A549 (cell line): ENCODE results near the gene SHE. TPM values are rescaled to one million over a fixed set of nuclear protein-coding genes. Genes with fewer than 3 reads are reported as not detected.

ENCODE experiments used
- ATAC-seq, 2 experiments: fragments of 200-7000 bp in 1 of 2; fragments of >200 bp in 1 of 2; cut with Nextera tagmentation in 1 of 2; cut with Tn5 transposase in 1 of 2; 3 replicates each; pipeline versions ENCODE4 v1.8.0 to v1.9.1; 2018 to 2020; ENCODE audit warnings: mild to moderate bottlenecking in 1 of 2, moderate library complexity in 1 of 2
- CTCF ChIA-PET: fragments of 300-600 bp; sonication (Branson Sonifier 250); formaldehyde crosslinking; extraction: SDS; loops from one replicate; lab custom pipeline; 2021; ENCODE audit warnings: antibody characterized with exemption, inconsistent platforms; lab: Yijun Ruan, JAX
- POLR2A ChIA-PET: fragments of 350-600 bp; formaldehyde crosslinking; extraction: SDS; loops from one replicate; lab custom pipeline; 2021; ENCODE audit warnings: antibody characterized with exemption, inconsistent platforms; lab: Yijun Ruan, JAX
- DNase-seq, 2 experiments: peaks; one replicate each; pipeline versions ENCODE4 v3.0.0 to v3.0.0-alpha.2; 2011 to 2016; ENCODE audit warnings: low read depth in 1 of 2, low spot score in 1 of 2
- FAIRE-seq: peaks from 2 replicates; lab custom pipeline; 2011; peaks lifted over from hg19 to GRCh38; lab: Jason Lieb, UNC
- H3K27ac ChIP-seq, 2 experiments: fragments of >200 bp; sonication (Bioruptor Twin); formaldehyde crosslinking; 3 replicates each; pipeline ENCODE4 v1.5.1; 2016 to 2017
- H3K4me1 ChIP-seq: fragments of >200 bp; sonication (Bioruptor Twin); formaldehyde crosslinking; 3 replicates; pipeline ENCODE4 v1.6.1; 2016
- H3K4me2 ChIP-seq: fragments of >200 bp; sonication (Bioruptor Twin); formaldehyde crosslinking; 3 replicates; pipeline ENCODE4 v1.6.1; 2016
- H3K4me3 ChIP-seq: fragments of >200 bp; sonication (Bioruptor Twin); formaldehyde crosslinking; 3 replicates; pipeline ENCODE4 v1.5.1; 2016
- H3K9me3 ChIP-seq: fragments of >200 bp; sonication (Bioruptor Twin); formaldehyde crosslinking; 3 replicates; pipeline ENCODE4 v1.6.1; 2016
- BHLHE40 ChIP-seq: IDR thresholded peaks from 2 replicates; pipeline ENCODE4 v1.6.1; 2012; ENCODE audit warnings: low read depth, low read length, inconsistent platforms
- ELK1 ChIP-seq: fragments of 150-350 bp; IDR thresholded peaks from 2 replicates; pipeline ENCODE4 v1.6.1; 2014; ENCODE audit warnings: low read depth, mild to moderate bottlenecking, low read length
- EP300 ChIP-seq, 2 experiments: fragments of >200 bp; sonication (Bioruptor Twin); formaldehyde crosslinking; IDR thresholded peaks; 2 replicates in 1 of 2; 3 replicates in 1 of 2; pipeline ENCODE4 v1.6.1; 2016 to 2017
- ESRRA ChIP-seq: fragments of 150-350 bp; IDR thresholded peaks from 2 replicates; pipeline ENCODE4 v1.6.1; 2014; ENCODE audit warnings: mild to moderate bottlenecking, low read length, borderline replicate concordance
- FOXS1 ChIP-seq: fragments of 250-450 bp; sonication (Bioruptor Pico); IDR thresholded peaks from 2 replicates; pipeline ENCODE4 v1.5.0; 2020; ENCODE audit warnings: mild to moderate bottlenecking, moderate library complexity
- HDAC2 ChIP-seq: fragments of 200-600 bp; sonication (generic); IDR thresholded peaks from 2 replicates; pipeline ENCODE4 v1.6.1; 2016
- HOXB5 ChIP-seq: fragments of 250-450 bp; sonication (Bioruptor Pico); IDR thresholded peaks from 2 replicates; pipeline ENCODE4 v1.5.0; 2020; ENCODE audit warnings: mild to moderate bottlenecking, moderate library complexity
- KDM1A ChIP-seq: fragments of 200-600 bp; sonication (generic); IDR thresholded peaks from 2 replicates; pipeline ENCODE4 v1.6.1; 2016; ENCODE audit warnings: low read depth, mild to moderate bottlenecking
- POLR2AphosphoS2 ChIP-seq: conservative IDR thresholded peaks from 2 replicates; pipeline ENCODE4 v1.6.1; 2012; ENCODE audit warnings: low read length, improper control_type of control experiment, inconsistent platforms
- SMC3 ChIP-seq: fragments of >200 bp; sonication (Bioruptor Twin); formaldehyde crosslinking; IDR thresholded peaks from 3 replicates; pipeline ENCODE4 v1.6.1; 2018; ENCODE audit warnings: inconsistent platforms
- WGBS: methylation state at CpG from one replicate; pipeline ENCODE4 v1.1.6; 2017; ENCODE audit errors: missing lambda C conversion rate; 5-methylcytosine and 5-hydroxymethylcytosine counted together
- polyA plus RNA-seq, 4 experiments: library from polyadenylated mRNA; depleted of rRNA in 3 of 4; stranded (reverse); fragments of >200 nt; fragmentation: RNase III in 1 of 4; extraction: RNeasy Plus Mini Kit Qiagen cat#74134 plus additional on column Dnase treatment in 1 of 4; gene quantifications; 2 replicates in 3 of 4; 3 replicates in 1 of 4; pipeline ENCODE4 v1.2.3, GENCODE V29; 2011 to 2017
- TF ChIP-seq, protein P1 (sequence below): fragments of 250-450 bp; sonication (Bioruptor Pico); IDR thresholded peaks from 2 replicates; pipeline ENCODE4 v1.5.0; 2020; ENCODE audit warnings: low read depth, mild to moderate bottlenecking, moderate library complexity
- TF ChIP-seq, protein P2 (sequence below): fragments of >200 bp; sonication (Bioruptor Twin); formaldehyde crosslinking; IDR thresholded peaks from 3 replicates; pipeline ENCODE4 v1.5.1; 2016
- TF ChIP-seq, protein P3 (sequence below): fragments of 250-450 bp; sonication (Bioruptor Pico); IDR thresholded peaks from 2 replicates; pipeline ENCODE4 v1.5.0; 2021; ENCODE audit warnings: mild to moderate bottlenecking, moderate library complexity, borderline replicate concordance

Gene SHE
- polyA plus RNA-seq, 2 of the 4 experiments (the other 2 are of a cell fraction), result 0.03 TPM; not detected in 1

DNA sequence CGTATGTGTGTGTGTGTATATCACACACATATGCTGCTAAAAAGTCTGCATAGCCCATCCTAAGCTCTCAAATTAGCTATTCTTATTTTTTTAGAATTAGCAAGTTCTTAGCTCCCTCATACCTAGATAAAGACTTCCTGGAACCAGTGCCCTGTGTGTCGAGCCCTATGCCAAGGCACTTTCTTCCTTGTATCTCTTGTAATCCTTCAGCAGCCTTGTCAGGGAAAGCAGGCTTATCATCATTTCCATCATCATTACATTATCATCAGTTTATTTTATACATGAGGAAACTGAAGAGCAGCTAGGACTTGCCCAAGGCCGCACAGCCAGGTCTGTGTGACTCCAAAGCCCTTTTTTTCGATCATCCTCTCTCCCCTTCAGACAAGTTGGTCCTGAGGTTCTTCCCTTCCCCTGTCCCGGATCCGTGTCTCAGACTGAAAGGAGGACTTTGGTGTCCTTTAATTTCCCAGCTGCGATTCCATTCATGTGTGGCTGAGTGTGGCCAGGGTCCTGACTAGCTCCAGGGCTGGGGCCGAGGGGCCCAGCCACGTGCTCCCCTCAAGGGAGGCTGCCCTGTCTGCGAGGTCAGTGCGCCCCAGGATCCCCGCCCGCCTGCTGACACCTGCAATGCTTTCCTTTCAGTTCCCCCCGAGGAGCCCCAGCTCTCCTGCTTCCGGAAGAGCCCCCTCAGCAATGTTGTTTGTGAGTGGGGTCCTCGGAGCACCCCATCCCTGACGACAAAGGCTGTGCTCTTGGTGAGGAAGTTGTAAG is 72.2 kb downstream of the SHE start:
- ChIA-PET CTCF (interaction anchor here (0.8 to 3.2 kb wide), 8 partner anchors 10 to 104 kb away, joined by 3 to 13 read pairs (median 4); partner anchors contain the start of gene IL6R), POLR2A (no interaction called here)
- Histone ChIP-seq H3K4me2 (no peak overlapping the region), H3K4me3 (no peak overlapping the region), H3K9me3 (no peaks in the 10 kb centered on the region), H3K27ac (no peak overlapping the region), H3K4me1 (peaks cover 33% of the 10 kb centered on the region)
- DNase-seq, result no peak
- 92% methylated on average over 13 of the region's 17 CpGs for WGBS
- ATAC-seq, result no peak
- FAIRE-seq, result no peak
- no peak for TF ChIP-seq SMC3
- no peak for TF ChIP-seq ESRRA
- TF ChIP-seq, protein P1, sequence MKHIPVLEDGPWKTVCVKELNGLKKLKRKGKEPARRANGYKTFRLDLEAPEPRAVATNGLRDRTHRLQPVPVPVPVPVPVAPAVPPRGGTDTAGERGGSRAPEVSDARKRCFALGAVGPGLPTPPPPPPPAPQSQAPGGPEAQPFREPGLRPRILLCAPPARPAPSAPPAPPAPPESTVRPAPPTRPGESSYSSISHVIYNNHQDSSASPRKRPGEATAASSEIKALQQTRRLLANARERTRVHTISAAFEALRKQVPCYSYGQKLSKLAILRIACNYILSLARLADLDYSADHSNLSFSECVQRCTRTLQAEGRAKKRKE (CRISPR knock-in tag), result no peak
- no peak for TF ChIP-seq HDAC2
- TF ChIP-seq FOXS1 (CRISPR knock-in tag), result no peak
- TF ChIP-seq, protein P2, sequence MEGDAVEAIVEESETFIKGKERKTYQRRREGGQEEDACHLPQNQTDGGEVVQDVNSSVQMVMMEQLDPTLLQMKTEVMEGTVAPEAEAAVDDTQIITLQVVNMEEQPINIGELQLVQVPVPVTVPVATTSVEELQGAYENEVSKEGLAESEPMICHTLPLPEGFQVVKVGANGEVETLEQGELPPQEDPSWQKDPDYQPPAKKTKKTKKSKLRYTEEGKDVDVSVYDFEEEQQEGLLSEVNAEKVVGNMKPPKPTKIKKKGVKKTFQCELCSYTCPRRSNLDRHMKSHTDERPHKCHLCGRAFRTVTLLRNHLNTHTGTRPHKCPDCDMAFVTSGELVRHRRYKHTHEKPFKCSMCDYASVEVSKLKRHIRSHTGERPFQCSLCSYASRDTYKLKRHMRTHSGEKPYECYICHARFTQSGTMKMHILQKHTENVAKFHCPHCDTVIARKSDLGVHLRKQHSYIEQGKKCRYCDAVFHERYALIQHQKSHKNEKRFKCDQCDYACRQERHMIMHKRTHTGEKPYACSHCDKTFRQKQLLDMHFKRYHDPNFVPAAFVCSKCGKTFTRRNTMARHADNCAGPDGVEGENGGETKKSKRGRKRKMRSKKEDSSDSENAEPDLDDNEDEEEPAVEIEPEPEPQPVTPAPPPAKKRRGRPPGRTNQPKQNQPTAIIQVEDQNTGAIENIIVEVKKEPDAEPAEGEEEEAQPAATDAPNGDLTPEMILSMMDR, result no peak
- no peak for TF ChIP-seq POLR2AphosphoS2
- TF ChIP-seq ELK1, result no peak
- TF ChIP-seq EP300 (IDR thresholded peaks at IDR 0.05), result no peak
- no peak for TF ChIP-seq KDM1A
- TF ChIP-seq, protein P3, sequence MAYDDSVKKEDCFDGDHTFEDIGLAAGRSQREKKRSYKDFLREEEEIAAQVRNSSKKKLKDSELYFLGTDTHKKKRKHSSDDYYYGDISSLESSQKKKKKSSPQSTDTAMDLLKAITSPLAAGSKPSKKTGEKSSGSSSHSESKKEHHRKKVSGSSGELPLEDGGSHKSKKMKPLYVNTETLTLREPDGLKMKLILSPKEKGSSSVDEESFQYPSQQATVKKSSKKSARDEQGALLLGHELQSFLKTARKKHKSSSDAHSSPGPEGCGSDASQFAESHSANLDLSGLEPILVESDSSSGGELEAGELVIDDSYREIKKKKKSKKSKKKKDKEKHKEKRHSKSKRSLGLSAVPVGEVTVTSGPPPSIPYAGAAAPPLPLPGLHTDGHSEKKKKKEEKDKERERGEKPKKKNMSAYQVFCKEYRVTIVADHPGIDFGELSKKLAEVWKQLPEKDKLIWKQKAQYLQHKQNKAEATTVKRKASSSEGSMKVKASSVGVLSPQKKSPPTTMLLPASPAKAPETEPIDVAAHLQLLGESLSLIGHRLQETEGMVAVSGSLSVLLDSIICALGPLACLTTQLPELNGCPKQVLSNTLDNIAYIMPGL (CRISPR knock-in tag), result no peak
- no peak for TF ChIP-seq BHLHE40
- TF ChIP-seq HOXB5 (CRISPR knock-in tag), result no peak

Other genes starting within 250 kb of the SHE start
- gene HAX1, start 229.8 kb downstream of the SHE start, polyA plus RNA-seq (2011; rRNA removed), result 123 and 130 TPM in 2 replicates
- 75.2 to 83.8 TPM (median 78.4 TPM) in 3 replicates for gene HAX1, start 229.8 kb downstream of the SHE start, polyA plus RNA-seq (2017; fragmentation: RNase III; extraction: RNeasy Plus Mini Kit Qiagen cat#74134 plus additional on column Dnase treatment)
- not detected in 2 replicates for gene AQP10, start 181.3 kb downstream of the SHE start, polyA plus RNA-seq (2011; rRNA removed)
- gene AQP10, start 181.3 kb downstream of the SHE start, polyA plus RNA-seq (2017; fragmentation: RNase III; extraction: RNeasy Plus Mini Kit Qiagen cat#74134 plus additional on column Dnase treatment), result not detected in 3 replicates
- 12.7 and 17.2 TPM in 2 replicates for gene ATP8B2, start 176.9 kb downstream of the SHE start, polyA plus RNA-seq (2011; rRNA removed)
- gene ATP8B2, start 176.9 kb downstream of the SHE start, polyA plus RNA-seq (2017; fragmentation: RNase III; extraction: RNeasy Plus Mini Kit Qiagen cat#74134 plus additional on column Dnase treatment), result 13.2 to 17.6 TPM (median 17.5 TPM) in 3 replicates
- 2.7 and 3.0 TPM in 2 replicates for gene IL6R, start 97.1 kb downstream of the SHE start, polyA plus RNA-seq (2011; rRNA removed)
- 1.8 to 2.2 TPM (median 1.8 TPM) in 3 replicates for gene IL6R, start 97.1 kb downstream of the SHE start, polyA plus RNA-seq (2017; fragmentation: RNase III; extraction: RNeasy Plus Mini Kit Qiagen cat#74134 plus additional on column Dnase treatment)
- gene TDRD10, start 193 bp downstream of the SHE start, polyA plus RNA-seq (2011; rRNA removed), result 0.04 TPM in 1 of 2 replicates, not detected in the other
- gene TDRD10, start 193 bp downstream of the SHE start, polyA plus RNA-seq (2017; fragmentation: RNase III; extraction: RNeasy Plus Mini Kit Qiagen cat#74134 plus additional on column Dnase treatment), result not detected in 3 replicates
- 17.6 and 26.6 TPM in 2 replicates for gene UBE2Q1, start 56.2 kb upstream of the SHE start, polyA plus RNA-seq (2011; rRNA removed)
- gene UBE2Q1, start 56.2 kb upstream of the SHE start, polyA plus RNA-seq (2017; fragmentation: RNase III; extraction: RNeasy Plus Mini Kit Qiagen cat#74134 plus additional on column Dnase treatment), result 41.9 to 49.7 TPM (median 47.2 TPM) in 3 replicates
- gene CHRNB2, start 65.4 kb upstream of the SHE start, polyA plus RNA-seq (2011; rRNA removed), result 0.21 and 0.36 TPM in 2 replicates
- 0.21 to 0.28 TPM (median 0.25 TPM) in 3 replicates for gene CHRNB2, start 65.4 kb upstream of the SHE start, polyA plus RNA-seq (2017; fragmentation: RNase III; extraction: RNeasy Plus Mini Kit Qiagen cat#74134 plus additional on column Dnase treatment)
- 170 and 171 TPM in 2 replicates for gene ADAR, start 105.8 kb upstream of the SHE start, polyA plus RNA-seq (2011; rRNA removed)
- 71.7 to 76.1 TPM (median 76.0 TPM) in 3 replicates for gene ADAR, start 105.8 kb upstream of the SHE start, polyA plus RNA-seq (2017; fragmentation: RNase III; extraction: RNeasy Plus Mini Kit Qiagen cat#74134 plus additional on column Dnase treatment)